ENCODE data around the gene GRPEL1.

Gene GRPEL1

DNA sequence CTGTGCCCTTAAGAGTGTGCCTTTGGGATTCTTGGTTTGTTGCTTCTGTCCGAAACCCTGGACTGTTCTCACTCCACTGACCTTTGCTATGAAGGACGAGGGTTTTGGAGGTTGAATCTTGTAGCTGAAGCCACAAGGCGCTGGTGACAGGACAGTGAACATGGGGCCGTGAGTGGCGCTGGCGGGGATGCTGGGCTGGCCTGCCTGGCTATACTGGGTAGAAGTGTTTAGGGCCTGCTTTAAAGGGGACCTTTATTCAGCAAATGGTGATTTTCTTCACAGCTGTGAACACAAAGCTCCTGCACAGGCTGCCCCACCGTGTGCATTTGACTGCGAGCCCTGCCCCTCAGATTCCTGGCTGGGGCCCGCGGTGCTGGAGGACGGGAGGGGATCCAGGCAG lies 51.8 kb downstream of the GRPEL1 start:
- peaks cover 46% of the 10 kb centered on the region for H3K36me3 ChIP-seq (ENCODE audit: control insufficient read depth, insufficient read depth, low read length)
- no peak overlapping the region for H3K9ac ChIP-seq (ENCODE audit: low read depth, low read length)

DNA sequence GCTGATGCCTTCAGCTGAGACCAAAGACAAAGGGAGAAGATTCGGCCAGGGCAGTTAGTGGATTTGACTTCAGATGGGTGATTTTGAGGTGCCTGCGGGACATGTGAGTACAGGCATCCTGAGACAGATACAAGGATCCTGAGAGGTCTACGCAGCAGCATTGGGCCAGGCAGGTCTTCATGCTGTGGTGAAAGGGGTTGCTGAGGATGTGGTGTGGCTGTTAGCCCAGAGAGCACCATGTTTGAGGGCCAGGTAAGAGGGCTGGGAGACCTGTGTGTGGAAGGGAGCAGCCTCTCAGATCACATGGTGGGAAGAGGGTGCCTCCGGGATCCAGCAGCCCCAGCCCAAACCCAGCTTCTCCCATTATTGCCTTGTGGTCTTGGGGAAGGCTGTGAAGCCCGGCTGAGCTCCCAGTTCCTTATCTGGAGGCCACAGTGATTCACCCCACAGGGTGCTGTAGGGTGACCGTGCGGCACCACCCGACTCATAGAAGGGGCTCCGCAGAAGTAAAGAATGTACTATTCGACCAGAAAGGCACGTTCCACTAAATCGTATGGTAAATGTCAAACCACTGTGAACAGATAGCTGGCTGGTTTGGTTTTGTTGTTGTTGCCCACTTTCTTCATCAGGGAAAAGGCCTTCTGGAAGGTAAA lies 52.4 kb downstream of the GRPEL1 start:
- H3K27me3 ChIP-seq (ENCODE audit: control insufficient read depth, insufficient read depth, low read length): no peaks in the 10 kb centered on the region
- peaks cover 3% of the 10 kb centered on the region for H3K4me1 ChIP-seq (ENCODE audit: control insufficient read depth, insufficient read depth, low read length)
- no peaks in the 10 kb centered on the region for H3K9me3 ChIP-seq (ENCODE audit: control insufficient read depth, insufficient read depth, low read length)
- no peak overlapping the region for H3K4me3 ChIP-seq (ENCODE audit: low read depth, low read length)
- peaks cover 43% of the 10 kb centered on the region for H3K36me3 ChIP-seq (ENCODE audit: control insufficient read depth, insufficient read depth, low read length)
- H3K9ac ChIP-seq (ENCODE audit: low read depth, low read length): no peak overlapping the region

More for the DNA sequence above, 51.8 kb downstream of the GRPEL1 start:
- no peaks in the 10 kb centered on the region for H3K9me3 ChIP-seq (ENCODE audit: control insufficient read depth, insufficient read depth, low read length)
- no peaks in the 10 kb centered on the region for H3K27me3 ChIP-seq (ENCODE audit: control insufficient read depth, insufficient read depth, low read length)
- H3K4me3 ChIP-seq (ENCODE audit: low read depth, low read length): no peak overlapping the region
- peaks cover 3% of the 10 kb centered on the region for H3K4me1 ChIP-seq (ENCODE audit: control insufficient read depth, insufficient read depth, low read length)

DNA sequence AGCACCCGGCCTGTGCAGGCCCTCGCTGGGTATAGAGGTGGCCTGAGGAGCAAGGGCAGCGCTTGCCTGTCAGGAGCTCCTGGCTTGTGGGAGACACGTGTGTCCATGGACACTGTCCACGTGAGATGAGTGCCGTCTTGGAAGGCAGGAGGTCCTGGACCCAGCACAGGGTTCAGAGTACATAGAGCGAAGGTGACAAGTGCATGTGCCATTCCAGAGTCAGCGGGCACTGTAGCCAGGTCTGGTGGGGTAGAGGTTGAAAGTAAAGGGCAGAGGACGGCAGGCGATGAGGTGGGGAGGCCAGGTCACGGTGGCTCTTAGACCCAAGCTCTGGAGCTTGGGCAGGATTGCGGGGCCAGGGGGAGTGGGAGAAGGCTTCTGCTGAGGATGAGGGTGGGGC lies 53.0 kb downstream of the GRPEL1 start:
- Histone ChIP-seq H3K27me3 (ENCODE audit: control insufficient read depth, insufficient read depth, low read length) (no peaks in the 10 kb centered on the region), H3K4me3 (ENCODE audit: low read depth, low read length) (no peak overlapping the region), H3K9me3 (ENCODE audit: control insufficient read depth, insufficient read depth, low read length) (no peaks in the 10 kb centered on the region), H3K36me3 (ENCODE audit: control insufficient read depth, insufficient read depth, low read length) (peaks cover 41% of the 10 kb centered on the region), H3K4me1 (ENCODE audit: control insufficient read depth, insufficient read depth, low read length) (no peaks in the 10 kb centered on the region), H3K9ac (ENCODE audit: low read depth, low read length) (no peak overlapping the region)

DNA sequence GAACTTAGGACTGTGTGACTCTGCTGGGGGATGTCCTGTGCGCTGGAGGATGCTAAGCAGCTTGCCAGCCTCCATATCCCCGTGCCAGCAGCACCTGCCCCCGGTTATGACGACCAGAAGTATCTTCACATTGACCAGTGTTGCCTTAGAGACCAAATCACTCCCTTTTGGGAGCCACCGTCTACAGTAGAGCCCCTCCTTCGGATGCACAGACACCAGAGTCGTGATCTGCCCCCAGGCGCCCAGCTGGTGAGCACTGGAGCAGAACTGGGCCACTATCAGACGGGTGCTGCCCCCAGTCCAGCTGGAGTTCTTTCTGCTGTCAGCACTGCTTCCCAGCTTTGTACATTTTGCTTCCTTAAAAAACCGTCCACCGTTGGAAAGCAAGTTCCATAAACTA lies 54.7 kb downstream of the GRPEL1 start:
- H3K36me3 ChIP-seq (ENCODE audit: control insufficient read depth, insufficient read depth, low read length): peaks cover 37% of the 10 kb centered on the region
- no peak overlapping the region for H3K4me3 ChIP-seq (ENCODE audit: low read depth, low read length)
- H3K27me3 ChIP-seq (ENCODE audit: control insufficient read depth, insufficient read depth, low read length): no peaks in the 10 kb centered on the region
- H3K9me3 ChIP-seq (ENCODE audit: control insufficient read depth, insufficient read depth, low read length): no peaks in the 10 kb centered on the region
- H3K9ac ChIP-seq (ENCODE audit: low read depth, low read length): no peak overlapping the region
- peaks cover 6% of the 10 kb centered on the region for H3K4me1 ChIP-seq (ENCODE audit: control insufficient read depth, insufficient read depth, low read length)

DNA sequence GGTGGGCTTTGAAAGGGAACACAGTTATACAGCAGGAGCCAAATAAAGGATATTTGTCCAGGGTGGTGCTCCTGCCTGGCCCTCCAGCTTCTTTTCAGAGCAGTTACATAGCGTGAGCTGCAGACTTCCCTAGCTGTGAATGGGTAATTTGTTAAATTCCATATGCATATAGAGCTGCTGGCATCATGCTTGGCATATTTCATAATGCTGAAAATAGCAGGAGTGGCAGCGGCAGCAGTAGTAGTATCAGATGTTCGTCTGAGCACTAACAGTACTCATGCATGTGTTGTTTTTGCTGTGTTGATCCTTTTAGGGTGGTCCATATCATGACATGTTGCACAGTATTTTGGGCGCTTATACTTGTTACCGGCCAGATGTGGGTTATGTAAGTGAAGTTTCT lies 58.3 kb downstream of the GRPEL1 start:
- no peak overlapping the region for H3K4me3 ChIP-seq (ENCODE audit: low read depth, low read length)
- H3K4me1 ChIP-seq (ENCODE audit: control insufficient read depth, insufficient read depth, low read length): peaks cover 18% of the 10 kb centered on the region
- H3K27me3 ChIP-seq (ENCODE audit: control insufficient read depth, insufficient read depth, low read length): no peaks in the 10 kb centered on the region
- no peak overlapping the region for H3K9ac ChIP-seq (ENCODE audit: low read depth, low read length)
- H3K36me3 ChIP-seq (ENCODE audit: control insufficient read depth, insufficient read depth, low read length): peaks cover 12% of the 10 kb centered on the region
- no peaks in the 10 kb centered on the region for H3K9me3 ChIP-seq (ENCODE audit: control insufficient read depth, insufficient read depth, low read length)

Data from iPS-15b (cell line).